IMR-90 (cell line): ENCODE results near the gene PACS1.

Experiments
- CTCF ChIP-seq: conservative IDR thresholded peaks from 2 replicates; pipeline ENCODE4 v1.5.1; 2012; ENCODE audit warnings: mild to moderate bottlenecking, low read depth, low read length, improper control_type of control experiment
- MAFK ChIP-seq: IDR thresholded peaks from 2 replicates; pipeline ENCODE4 v1.6.1; 2012; ENCODE audit warnings: low read depth, low read length, improper control_type of control experiment
- POLR2A ChIP-seq: IDR thresholded peaks from 2 replicates; pipeline ENCODE4 v1.6.1; 2012; ENCODE audit warnings: mild to moderate bottlenecking, low read depth, low read length

- TF ChIP-seq POLR2A (no peak), CTCF (no peak), MAFK (no peak)
Measured at GRCh38 chr11:66224226-66224855, 154.3 kb downstream of the PACS1 start.
